GM15510 (cell line): Measurements from ENCODE around the gene NBEA.

Source experiments
- POLR2A ChIP-seq: IDR thresholded peaks from 3 replicates; pipeline ENCODE4 v1.6.1; 2011; ENCODE audit warnings: borderline replicate concordance; ENCODE audit not compliant: insufficient read length; ENCODE audit errors: extremely low read depth

NBEA gene, protein sequence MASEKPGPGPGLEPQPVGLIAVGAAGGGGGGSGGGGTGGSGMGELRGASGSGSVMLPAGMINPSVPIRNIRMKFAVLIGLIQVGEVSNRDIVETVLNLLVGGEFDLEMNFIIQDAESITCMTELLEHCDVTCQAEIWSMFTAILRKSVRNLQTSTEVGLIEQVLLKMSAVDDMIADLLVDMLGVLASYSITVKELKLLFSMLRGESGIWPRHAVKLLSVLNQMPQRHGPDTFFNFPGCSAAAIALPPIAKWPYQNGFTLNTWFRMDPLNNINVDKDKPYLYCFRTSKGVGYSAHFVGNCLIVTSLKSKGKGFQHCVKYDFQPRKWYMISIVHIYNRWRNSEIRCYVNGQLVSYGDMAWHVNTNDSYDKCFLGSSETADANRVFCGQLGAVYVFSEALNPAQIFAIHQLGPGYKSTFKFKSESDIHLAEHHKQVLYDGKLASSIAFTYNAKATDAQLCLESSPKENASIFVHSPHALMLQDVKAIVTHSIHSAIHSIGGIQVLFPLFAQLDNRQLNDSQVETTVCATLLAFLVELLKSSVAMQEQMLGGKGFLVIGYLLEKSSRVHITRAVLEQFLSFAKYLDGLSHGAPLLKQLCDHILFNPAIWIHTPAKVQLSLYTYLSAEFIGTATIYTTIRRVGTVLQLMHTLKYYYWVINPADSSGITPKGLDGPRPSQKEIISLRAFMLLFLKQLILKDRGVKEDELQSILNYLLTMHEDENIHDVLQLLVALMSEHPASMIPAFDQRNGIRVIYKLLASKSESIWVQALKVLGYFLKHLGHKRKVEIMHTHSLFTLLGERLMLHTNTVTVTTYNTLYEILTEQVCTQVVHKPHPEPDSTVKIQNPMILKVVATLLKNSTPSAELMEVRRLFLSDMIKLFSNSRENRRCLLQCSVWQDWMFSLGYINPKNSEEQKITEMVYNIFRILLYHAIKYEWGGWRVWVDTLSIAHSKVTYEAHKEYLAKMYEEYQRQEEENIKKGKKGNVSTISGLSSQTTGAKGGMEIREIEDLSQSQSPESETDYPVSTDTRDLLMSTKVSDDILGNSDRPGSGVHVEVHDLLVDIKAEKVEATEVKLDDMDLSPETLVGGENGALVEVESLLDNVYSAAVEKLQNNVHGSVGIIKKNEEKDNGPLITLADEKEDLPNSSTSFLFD (N-terminal part only)

DNA sequence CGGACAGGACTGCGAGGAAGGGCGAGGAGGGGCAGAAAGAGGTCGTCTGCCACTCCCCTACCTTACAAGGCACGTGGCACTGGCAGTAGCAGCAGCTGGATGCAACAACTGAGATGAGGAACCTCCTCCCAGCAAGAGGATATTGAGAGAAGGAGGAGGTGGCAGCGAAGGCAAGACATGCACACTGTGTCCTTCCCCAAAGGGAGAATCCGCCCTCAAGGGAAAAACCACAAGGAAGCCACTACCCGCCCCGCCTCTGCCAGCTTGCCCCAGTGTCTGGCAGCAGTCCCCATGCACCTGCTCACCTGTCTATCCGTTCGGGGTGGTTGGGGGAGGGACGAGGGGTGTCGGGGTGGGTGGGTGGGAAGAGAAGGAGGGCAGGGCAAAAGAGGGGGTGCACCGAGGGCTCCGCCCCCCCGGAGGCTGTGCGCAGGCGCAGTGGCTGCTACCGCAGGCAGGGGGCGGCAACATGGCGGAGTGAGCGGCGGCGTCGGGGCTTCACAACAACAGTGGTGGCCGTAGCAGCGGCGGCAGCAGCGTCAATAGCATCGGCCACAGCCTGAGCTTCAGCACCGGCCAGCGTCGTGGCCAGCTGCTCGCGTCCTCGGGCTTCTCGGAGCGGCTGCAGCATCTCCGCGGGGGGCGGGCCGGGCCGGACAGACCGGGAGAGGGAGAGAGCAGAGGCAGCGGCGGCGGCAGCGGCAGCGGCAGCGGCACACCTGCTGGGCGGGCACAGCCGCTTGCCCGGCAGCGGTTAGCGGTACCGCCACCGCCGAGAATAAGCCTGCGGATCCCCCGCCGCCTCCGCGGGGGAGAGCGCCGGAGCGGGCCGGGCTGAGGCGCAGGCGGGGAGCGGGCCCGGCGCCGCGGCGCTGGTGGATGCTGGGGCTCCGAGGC is at the start of gene NBEA:
NBEA (plus strand) TSS at position 436 of the 897 bp plus-strand sequence. CDS start 551 bp downstream, outside the sequence.
- TF ChIP-seq POLR2A: no peak

DNA sequence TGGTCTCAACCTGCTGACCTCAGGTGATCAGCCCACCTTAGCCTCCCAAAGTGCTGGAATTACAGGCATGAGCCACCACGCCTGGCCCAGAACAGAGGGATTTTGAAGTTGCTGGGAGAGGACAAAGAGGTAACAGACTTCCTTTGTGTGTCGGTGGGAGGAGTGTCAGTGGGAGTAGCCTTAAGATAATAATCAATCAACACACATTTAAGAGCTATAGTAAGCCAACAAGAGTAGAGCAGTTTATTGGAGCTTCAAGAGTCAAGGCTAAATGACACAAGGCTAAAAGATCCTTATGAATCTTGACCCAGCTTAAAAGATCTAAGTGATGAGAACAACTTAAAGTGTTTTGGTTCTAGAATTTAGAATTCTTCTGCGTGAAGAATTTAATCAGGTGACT is 47.3 kb upstream of the NBEA start:
- no peak for TF ChIP-seq POLR2A

DNA sequence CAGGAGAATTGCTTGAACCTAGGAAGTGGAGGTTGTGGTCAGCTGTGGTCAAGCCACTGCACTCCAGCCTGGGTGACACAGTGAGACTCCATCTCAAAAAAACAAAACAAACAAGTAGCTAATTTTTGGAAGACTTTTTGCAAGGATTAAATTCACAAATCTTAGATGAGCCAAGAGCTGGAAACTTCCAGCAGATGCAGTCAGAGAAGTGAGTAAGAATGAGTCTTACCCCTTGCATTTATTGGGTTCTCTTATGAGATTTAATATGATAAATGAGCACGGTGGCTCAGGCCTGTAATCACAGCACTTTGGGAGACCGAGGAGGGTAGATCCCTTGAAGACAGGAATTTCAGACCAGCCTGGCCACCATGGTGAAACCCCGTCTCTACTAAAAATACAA is 44.9 kb upstream of the NBEA start:
- TF ChIP-seq POLR2A: no peak

DNA sequence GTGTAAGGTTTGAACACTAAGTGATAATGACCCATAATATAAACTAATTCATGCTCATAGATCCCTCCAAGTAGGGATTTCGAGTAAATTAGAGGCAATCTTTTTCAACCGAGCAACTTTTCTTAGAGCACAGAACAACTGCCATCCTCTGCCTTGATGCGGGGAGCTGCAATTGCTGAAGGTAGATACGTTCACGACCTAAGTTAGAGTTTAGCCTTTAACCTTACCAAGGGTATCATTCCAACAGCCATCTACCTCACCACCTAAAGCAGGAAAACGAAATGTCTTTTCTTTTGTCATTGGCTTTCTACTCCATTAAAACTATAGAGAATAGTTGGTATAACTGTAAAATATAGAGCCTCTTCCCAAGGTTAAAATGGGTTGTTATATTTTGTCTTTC is 42.2 kb upstream of the NBEA start:
- no peak for TF ChIP-seq POLR2A

DNA sequence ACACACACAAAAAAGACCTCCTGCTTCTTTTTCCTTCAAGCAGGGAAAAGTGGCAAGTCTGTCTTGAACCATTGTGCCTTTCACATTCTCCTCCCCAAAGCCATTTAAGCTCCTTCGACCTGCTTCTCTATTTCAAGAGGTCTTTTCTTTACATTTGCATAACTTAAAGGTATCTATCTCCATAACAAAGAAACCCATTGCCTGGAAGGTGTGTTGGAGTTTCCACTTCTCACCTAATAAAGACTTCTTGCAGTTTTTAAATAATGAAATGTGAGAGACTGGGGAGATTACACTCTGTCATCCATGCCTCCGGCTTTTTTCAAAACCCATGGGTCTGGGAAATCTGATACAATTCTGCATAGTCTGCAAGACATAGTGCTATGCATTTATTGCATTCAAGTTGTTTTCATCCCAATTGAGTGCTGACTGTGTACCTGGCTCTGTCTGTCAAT is 41.8 kb upstream of the NBEA start:
- no peak for TF ChIP-seq POLR2A

DNA sequence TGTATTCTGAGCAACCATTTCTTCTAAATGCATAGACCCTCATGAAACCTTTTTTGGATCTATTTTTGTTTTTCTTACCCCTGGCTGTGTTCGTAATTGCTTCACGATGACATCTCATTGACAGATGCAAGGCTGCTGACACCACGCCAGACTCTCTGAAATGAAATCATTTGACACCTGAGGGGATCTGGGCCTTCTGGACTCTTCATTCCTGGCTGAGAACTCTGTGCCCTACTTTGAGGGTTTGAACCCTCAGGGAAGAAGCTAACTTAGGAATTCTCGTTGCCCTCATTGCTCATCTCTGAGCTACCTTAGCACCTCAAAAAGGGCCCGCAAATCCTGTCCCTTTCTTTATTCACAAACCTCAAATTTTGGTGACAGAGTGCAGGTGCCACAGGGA is 40.5 kb upstream of the NBEA start:
- TF ChIP-seq POLR2A: no peak

DNA sequence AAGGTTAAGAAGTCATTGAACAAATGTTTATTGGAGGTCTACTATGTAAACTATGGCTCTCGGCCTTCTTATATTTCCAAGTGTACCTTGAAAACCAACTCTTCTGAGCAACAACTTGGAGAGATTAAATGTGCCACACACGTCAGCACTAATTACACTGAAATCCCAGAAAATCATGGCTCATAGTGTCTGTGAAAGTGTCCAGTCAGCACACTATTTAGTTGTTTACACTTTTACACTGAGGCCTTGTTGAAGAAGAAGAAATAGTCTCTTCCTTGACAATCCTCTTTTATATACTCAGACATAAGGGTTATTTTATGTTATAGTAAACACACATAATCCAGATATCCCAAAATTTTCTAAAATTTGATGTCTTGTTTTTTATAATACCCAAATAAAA is 30.9 kb upstream of the NBEA start:
- TF ChIP-seq POLR2A: no peak

DNA sequence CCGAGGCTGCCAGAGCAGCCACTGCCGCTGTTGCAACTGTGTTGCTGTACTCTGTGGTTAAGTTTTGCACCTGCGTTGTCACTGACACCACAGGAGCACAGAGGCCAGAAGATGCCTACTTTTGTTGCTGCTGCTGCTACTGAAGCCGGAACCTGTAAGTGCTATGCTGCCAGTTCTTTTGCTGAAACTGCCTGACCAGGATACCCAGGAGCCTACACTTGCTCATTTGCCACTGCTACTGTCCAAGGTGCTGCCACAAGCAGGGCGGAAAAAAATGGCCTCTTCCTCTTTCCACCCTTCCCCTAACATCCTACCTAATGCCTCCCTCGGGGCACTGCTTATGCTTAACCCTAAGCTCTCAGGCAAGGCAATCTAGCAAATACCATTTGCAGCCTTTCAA is 29.0 kb upstream of the NBEA start:
- no peak for TF ChIP-seq POLR2A

DNA sequence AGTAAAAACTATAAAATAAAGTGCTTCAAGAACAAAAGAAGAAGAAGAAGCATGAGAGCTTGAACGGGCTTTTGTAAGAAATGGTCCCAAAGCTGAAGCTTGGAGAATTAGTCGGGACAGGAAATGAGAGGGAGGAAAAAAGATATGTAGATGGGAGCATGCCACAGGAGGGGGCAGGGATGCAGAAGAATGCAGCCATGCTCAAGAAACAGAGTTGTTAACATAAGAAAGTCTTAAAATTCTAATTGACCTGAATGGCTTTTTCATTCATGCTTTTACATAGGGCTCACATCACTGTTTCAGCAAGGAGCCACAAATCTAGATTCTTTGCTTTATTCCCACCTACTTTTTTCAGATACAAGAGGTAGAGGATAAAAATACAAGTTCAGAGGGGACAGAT is 27.7 kb upstream of the NBEA start:
- TF ChIP-seq POLR2A: no peak

DNA sequence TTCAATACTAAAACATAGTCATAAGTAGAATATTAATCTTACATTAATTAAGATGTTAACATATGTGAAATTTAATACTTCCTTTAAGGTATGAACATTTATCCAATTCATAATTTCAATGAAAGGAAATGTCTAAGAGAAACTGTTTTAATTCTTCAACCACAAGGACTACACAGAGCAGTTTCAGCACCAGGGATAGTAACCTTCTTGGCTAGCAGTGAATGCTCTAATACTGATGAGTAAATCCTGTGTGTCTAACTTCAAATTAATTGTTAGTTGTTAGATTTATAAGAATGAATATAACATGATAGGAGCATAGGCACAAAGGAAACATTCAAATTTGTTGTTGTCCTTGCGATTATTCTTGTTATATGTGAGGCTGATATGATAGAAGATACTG is 15.6 kb upstream of the NBEA start:
- no peak for TF ChIP-seq POLR2A

DNA sequence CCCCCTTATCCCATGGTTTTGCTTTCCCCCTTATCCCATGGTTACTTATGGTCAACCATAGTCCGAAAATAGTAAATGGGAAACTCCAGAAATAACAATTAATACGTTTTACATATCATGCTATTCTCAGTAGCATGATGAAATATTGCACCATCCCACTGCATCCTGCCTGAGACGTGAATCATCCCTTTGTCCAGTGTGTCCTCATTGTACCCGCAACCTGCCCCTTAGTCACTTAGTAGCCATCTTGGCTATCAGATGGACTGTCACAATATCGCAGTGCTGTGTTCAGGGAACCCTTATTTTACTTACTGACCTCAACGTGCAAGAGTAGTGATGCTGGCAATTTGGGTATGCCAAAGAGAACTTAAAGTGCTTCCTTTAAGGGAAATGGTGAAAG is 10.5 kb upstream of the NBEA start:
- no peak for TF ChIP-seq POLR2A

DNA sequence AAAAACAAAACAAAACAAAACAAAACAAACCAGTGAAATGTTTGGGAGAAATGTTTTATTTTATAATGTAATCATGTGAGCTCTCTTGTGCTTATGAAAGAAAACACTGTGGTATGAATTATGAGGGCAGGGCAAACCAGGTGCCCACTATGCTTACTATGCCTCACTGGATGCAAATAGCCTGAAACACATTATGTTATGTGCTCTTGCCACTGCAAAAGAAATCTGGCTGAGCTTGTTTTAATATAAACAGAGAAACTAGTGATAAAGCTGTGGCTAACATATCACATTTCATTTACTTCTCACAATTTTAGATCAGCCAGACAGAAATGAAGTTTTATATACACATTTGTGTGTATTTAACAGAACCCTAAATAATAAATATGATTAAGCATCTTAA is 8.7 kb upstream of the NBEA start:
- TF ChIP-seq POLR2A: no peak

DNA sequence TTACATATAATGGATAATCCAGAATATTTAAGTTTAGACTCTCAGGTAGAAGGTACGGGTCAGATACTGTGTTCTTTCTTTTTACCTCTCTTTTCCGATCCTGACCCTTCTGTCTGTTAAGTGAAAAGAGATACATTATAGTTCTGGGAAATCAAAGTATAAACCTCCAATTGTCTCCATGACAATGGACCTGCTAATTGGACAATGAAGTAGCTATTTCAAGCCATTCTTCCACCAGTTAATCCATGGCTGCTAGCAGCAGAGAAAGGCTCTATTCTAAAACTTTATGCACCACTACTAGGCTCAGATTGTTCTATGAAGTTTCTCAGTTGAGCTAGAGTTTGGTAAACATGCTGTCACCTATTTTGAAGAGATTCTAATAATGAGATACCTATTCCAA is 8.3 kb upstream of the NBEA start:
- no peak for TF ChIP-seq POLR2A

DNA sequence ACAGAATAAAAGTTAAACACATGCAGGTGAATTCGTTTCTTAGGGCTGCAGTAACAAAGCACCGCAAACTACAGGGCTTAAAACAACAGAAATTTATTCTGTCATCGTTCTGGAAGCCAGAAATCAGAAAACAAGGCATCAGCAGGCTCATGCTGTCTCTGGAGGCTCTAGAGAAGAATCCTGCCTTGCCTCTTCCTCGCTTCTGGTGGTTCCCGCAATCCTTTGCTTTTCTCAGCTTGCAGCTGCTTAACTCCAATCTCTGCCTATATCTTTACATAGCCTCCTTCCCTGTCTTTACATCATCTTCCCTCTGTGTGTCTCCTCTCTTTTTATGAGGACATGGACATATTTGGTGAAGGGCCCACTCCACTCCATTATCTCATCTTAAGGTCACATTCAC is 6.2 kb upstream of the NBEA start:
- TF ChIP-seq POLR2A: no peak
